Activated T-helper 2 cell treated with anti-CD3 and anti-CD28 coated beads, Interferon-gamma antibody, Interleukin-2, Interleukin-4, amounts not matched to agents 10 μg/mL and 5 μg/mL and 100 μg/mL, durations not matched to agents 14 hours and 24 hours and 36 hours (primary cell): Measurements from ENCODE around the gene PER1. TPM values are rescaled to one million over a fixed set of nuclear protein-coding genes. Genes with fewer than 3 reads are reported as not detected.
A peak's percentile ranks its signal among the peaks of the same experiment; 100 is the strongest.
"Not testable (repeated sequence)": the region's sequence is repeated elsewhere in the genome, so short reads cannot be mapped to it uniquely, and the experiment has no call there.

Source experiments
- DNase-seq: peaks from one replicate; pipeline ENCODE4 v3.0.0; 2021; ENCODE audit warnings: low spot score
- H3K27ac Mint-ChIP-seq: one replicate; pipeline ENCODE4 v1.8.0; 2021; ENCODE audit warnings: mixed read lengths
- H3K27me3 Mint-ChIP-seq: one replicate; pipeline ENCODE4 v1.8.0; 2021; ENCODE audit warnings: low read depth, mixed read lengths
- H3K36me3 Mint-ChIP-seq: one replicate; pipeline ENCODE4 v1.8.0; 2021; ENCODE audit warnings: low read depth, mixed read lengths
- H3K4me1 Mint-ChIP-seq: one replicate; pipeline ENCODE4 v1.8.0; 2021; ENCODE audit warnings: low read depth, mixed read lengths
- H3K4me3 Mint-ChIP-seq: one replicate; pipeline ENCODE4 v1.8.0; 2021; ENCODE audit warnings: low read depth, mild to moderate bottlenecking, moderate library complexity, mixed read lengths
- H3K9me3 Mint-ChIP-seq: one replicate; pipeline ENCODE4 v1.8.0; 2021; ENCODE audit warnings: mixed read lengths
- intact Hi-C: fragments of 100-400 bp; cut with micrococcal nuclease; formaldehyde crosslinking; loops from one replicate; pipeline ENCODE4 v1.15.1; 2023
- total RNA-seq: library from RNA; stranded (reverse); gene quantifications from 2 replicates; pipeline ENCODE4 v1.2.3, GENCODE V29; 2022

Gene PER1
- total RNA-seq, 1 donor from 2014 or later = 43.2 TPM

DNA sequence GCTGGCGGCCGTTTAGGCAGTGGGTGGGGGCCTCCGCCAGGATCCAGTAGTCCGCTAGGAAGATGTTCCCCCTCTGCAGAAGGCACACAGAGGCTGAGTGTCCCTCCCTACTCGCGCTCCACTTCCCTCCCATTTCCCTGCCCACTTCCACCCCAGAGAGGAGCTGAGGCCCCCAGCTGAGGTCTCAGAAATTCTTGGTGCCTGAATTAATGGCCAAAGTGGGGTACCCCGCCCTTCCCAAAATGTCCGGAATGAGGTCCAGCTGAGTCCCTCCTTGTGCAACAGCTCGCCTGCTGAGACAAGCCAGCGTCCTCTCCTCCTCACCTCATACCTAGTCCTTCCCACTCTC, 41.8 kb downstream of the PER1 start:
- no peaks in the 10 kb centered on the region for H3K9me3 Mint-ChIP-seq
- intact Hi-C loops = loop anchor here (2.0 to 10.0 kb wide), 2 partner anchors 18 to 46 kb away; no protein-coding TSS in a partner anchor
- H3K4me1 Mint-ChIP-seq = peaks cover 2% of the 10 kb centered on the region
- H3K27me3 Mint-ChIP-seq = peaks cover 39% of the 10 kb centered on the region
- H3K27ac Mint-ChIP-seq = no peak overlapping the region
- H3K36me3 Mint-ChIP-seq = no peaks in the 10 kb centered on the region
- no peak overlapping the region for H3K4me3 Mint-ChIP-seq
- DNase-seq = no peak

DNA sequence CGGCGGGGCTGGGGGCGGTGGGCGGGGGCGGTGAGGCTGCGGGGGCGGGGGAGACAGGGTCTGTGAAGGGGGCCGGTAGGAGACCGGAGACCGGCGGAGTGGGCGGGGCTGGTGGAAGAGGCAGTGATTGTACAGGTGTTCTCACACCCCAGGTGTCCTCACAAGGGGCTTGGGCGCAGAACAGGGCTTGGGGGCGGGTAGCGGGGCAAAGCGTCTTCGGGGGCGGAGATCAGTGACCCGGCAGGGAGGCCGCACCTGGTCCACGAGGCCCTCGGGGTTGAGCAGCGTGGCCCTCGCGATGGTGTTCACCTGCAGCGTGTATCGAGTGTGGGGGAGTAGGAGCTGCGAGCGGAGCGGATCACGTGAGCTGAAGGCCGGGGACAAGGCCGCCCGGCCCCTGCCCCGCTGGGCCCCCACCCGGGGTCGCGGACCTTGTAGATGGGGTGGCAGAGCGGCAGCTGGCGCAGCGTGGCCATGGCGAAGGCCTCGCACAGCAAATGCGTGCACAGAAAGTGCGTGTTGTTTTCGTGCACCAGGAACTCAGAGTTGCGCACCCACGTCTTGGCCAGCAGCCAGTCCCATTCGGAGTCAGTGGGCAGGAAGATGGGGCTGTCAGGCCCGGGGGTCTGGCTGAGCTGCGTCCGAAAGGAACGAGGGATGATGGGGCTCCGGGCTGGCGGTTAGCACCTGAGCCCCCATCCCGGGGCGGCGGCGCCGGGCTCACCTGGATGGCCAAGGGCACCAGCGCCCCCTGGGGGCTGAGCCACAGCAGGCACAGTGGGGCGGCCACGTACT, 42.3 kb downstream of the PER1 start:
- peak overlapping the region; percentile 23 for H3K4me3 Mint-ChIP-seq
- peaks cover 2% of the 10 kb centered on the region for H3K4me1 Mint-ChIP-seq
- DNase-seq = peak; percentile 64
- no peak overlapping the region for H3K27ac Mint-ChIP-seq
- no peaks in the 10 kb centered on the region for H3K36me3 Mint-ChIP-seq
- H3K9me3 Mint-ChIP-seq = no peaks in the 10 kb centered on the region
- intact Hi-C loops = loop anchor here (2.0 to 10.0 kb wide), 2 partner anchors 17 to 45 kb away; no protein-coding TSS in a partner anchor
- peaks cover 33% of the 10 kb centered on the region for H3K27me3 Mint-ChIP-seq

DNA sequence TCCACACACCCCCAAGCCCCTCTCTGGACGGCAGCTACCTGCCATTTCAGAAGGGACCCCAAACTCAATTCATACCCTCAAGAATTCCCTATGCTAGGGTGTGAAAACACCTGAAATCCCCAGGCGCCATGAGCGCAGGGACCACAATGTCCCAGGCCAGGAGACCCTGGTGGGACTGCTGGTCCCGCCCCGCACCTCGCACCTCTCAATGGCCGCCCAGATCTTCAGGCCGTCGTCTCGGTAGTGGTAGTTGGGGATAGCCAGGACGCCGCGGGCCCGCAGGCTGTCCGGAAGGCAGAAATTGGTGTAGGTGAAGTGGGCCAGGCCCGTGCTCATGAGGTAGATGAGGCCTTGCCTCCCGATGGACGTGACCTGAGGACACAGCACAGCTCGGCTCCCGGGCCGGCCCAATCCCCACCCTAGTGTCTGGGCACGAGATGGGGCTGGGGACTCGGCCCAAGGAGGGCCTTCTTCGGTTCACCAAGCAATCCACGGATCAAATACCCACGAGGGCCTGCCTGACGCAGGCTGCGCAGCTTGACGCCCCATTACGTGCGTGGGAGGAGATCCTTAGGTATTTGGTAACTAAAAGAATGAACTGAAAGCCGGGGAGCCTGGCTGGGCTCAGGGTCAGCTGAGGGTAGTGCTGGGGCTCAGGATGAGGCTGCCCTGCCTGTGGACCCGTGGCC, 43.1 kb downstream of the PER1 start:
- no peaks in the 10 kb centered on the region for H3K36me3 Mint-ChIP-seq
- no peak for DNase-seq
- no peak overlapping the region for H3K27ac Mint-ChIP-seq
- H3K9me3 Mint-ChIP-seq = no peaks in the 10 kb centered on the region
- no peak overlapping the region for H3K4me3 Mint-ChIP-seq
- intact Hi-C loops = no loop called here
- H3K27me3 Mint-ChIP-seq = peaks cover 27% of the 10 kb centered on the region
- peaks cover 2% of the 10 kb centered on the region for H3K4me1 Mint-ChIP-seq

DNA sequence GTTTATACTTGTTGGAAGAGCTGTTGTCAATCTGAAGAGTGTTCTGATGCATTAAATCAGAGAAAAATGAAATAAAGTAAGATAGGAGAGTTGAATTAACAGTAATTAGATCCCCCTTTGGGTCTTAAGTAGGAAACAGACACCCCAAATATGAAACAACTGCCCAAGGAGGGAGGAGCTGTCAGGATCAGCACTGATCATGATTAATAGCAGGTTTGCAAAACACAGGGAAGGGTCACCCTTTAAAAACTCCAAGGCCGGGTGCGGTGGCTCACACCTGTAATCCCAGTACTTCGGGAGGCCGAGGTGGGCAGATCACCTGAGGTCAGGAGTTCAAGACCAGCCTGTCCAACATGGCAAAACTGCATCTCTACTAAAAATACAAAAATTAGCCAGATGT, 45.2 kb downstream of the PER1 start:
- H3K4me3 Mint-ChIP-seq, H3K36me3 Mint-ChIP-seq, H3K9me3 Mint-ChIP-seq, H3K27ac Mint-ChIP-seq, H3K4me1 Mint-ChIP-seq, DNase-seq, intact Hi-C loops: not testable (repeated sequence)
- peaks cover 18% of the 10 kb centered on the region for H3K27me3 Mint-ChIP-seq

DNA sequence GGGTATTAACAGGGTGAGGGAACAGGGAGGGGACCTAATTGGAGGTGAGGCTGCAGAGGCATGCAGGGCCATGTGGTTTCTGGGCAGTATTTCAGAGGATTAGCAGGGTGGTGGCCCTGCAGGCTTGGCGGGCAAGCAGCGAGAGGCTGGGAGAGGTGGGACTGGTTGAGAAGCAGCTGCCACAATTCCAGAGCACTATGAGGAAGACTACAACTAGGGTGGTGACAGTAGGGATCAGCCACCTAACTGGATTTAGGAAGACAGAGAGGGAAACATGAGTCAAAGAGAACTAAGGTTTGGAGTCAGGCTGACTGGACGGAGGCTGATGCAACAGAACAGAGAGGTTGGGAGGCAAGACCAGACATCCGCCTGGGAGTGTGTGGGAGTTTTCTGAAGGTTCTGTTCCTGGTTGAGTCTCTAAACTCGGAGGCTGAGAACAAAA, 46.2 kb downstream of the PER1 start:
- Mint-ChIP-seq H3K27ac (no peak overlapping the region), H3K27me3 (peaks cover 12% of the 10 kb centered on the region), H3K4me1 (peaks cover 2% of the 10 kb centered on the region), H3K4me3 (no peak overlapping the region), H3K9me3 (no peaks in the 10 kb centered on the region), H3K36me3 (no peaks in the 10 kb centered on the region)
- intact Hi-C loops = no loop called here
- DNase-seq = no peak

DNA sequence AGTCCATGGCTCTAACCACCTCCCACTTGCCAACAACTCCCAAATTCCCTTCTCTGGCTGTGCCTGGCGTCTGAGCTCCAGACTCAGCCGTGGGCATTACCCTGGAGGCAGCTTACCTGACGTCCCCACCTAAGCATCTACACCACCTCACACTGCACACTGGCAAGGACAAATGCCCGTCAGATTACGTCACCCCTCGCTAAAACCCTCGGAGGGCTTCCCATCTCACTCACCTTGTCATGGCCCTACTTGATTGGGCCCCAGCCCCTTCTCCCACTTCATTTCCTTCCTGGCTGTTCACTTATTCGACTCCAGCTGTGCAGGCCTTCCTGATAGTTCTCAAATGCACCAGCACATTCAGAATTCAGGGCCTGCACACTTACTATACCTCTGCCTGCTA, 47.3 kb downstream of the PER1 start:
- no peaks in the 10 kb centered on the region for H3K36me3 Mint-ChIP-seq
- H3K4me1 Mint-ChIP-seq = no peaks in the 10 kb centered on the region
- peaks cover 7% of the 10 kb centered on the region for H3K27me3 Mint-ChIP-seq
- no peak for DNase-seq
- H3K9me3 Mint-ChIP-seq = no peaks in the 10 kb centered on the region
- H3K4me3 Mint-ChIP-seq = no peak overlapping the region
- no peak overlapping the region for H3K27ac Mint-ChIP-seq
- intact Hi-C loops = no loop called here

DNA sequence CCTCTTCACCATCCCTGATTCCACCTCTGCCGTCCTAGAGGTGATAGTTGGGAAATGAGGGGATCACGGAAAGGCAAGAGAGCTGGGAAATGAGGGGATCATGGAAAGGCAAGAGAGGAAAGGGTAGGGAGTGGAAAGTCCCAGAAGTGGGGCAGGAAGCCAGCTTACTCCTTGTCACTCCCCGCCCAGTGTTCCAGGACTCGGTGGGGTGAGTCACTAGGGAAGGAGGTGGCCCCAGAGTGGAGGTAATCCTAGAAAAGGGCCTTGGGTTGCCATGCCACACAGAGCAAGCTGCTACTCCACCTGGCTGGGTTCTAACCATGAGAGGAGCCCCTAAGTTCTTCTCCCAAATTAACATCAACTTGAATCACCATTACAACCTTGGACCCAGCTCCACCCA, 48.7 kb downstream of the PER1 start:
- Mint-ChIP-seq H3K36me3 (no peaks in the 10 kb centered on the region), H3K27ac (no peak overlapping the region), H3K4me3 (no peak overlapping the region), H3K9me3 (no peaks in the 10 kb centered on the region), H3K27me3 (peaks cover 7% of the 10 kb centered on the region), H3K4me1 (no peaks in the 10 kb centered on the region)
- intact Hi-C loops = no loop called here
- DNase-seq = no peak

DNA sequence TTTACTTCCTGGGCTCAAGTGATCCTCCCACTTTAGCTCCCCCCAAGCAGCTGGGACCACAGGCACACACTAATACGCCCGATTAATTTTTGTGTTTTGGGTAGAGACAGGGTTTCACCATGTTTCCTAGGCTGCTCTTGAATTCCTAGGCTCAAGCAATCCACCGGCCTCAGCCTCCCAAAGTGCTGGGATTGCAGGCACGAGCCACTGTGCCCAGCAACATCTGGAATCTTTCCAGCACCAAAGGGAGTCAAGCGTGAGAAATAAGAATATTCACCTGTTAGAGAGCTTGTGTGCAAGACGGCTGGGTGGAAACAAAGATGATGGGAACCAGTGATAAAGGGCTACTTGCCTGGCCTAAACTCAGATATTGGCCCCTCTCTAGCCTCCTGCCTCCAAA, 50.5 kb downstream of the PER1 start:
- no peak for DNase-seq
- peaks cover 9% of the 10 kb centered on the region for H3K27me3 Mint-ChIP-seq
- H3K27ac Mint-ChIP-seq = no peak overlapping the region
- H3K9me3 Mint-ChIP-seq = no peaks in the 10 kb centered on the region
- no peaks in the 10 kb centered on the region for H3K36me3 Mint-ChIP-seq
- no peaks in the 10 kb centered on the region for H3K4me1 Mint-ChIP-seq
- no peak overlapping the region for H3K4me3 Mint-ChIP-seq
- intact Hi-C loops = no loop called here

DNA sequence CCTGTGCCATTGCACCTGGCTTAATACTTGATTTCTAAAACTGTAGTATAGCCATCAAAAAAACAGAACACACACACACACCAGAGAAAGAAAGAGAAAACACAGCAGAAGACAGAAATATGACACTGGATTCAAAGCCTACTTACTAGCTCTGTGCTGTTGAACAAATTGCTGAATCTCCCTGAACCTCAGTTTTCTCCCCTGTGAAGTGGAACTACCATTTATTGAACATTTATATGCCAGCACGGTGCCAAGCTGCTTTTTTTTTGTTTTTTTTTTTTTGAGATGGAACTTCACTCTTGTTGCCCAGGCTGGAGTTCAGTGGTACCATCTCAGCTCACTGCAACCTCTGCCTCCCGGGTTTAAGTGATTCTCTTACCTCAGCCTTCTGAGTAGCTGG, 51.4 kb downstream of the PER1 start:
- no peak for DNase-seq
- peaks cover 15% of the 10 kb centered on the region for H3K27me3 Mint-ChIP-seq
- H3K4me3 Mint-ChIP-seq = no peak overlapping the region
- H3K9me3 Mint-ChIP-seq = no peaks in the 10 kb centered on the region
- H3K27ac Mint-ChIP-seq = no peak overlapping the region
- H3K36me3 Mint-ChIP-seq = no peaks in the 10 kb centered on the region
- no peaks in the 10 kb centered on the region for H3K4me1 Mint-ChIP-seq
- intact Hi-C loops = no loop called here

DNA sequence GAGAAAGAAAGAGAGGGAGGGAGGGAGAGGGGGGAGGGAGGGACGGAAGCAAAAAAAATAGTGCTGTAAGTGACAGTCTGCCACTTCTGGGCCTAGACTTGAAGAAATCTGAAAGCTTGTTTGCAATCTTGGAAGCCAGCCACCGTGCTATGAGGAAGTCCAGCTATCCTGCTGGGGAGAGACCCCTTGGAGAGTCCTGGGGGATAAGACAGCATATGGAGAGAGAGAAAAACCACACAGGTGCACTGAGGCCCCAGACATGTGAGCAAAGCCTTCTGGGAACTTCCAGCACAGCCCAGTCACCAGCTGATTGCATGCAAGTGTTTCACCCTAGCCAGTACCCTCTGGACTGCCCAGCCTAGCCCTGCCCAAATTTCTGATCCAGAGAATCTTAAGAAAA, 52.1 kb downstream of the PER1 start:
- H3K4me1 Mint-ChIP-seq = no peaks in the 10 kb centered on the region
- H3K36me3 Mint-ChIP-seq = no peaks in the 10 kb centered on the region
- intact Hi-C loops = no loop called here
- H3K27me3 Mint-ChIP-seq = peaks cover 15% of the 10 kb centered on the region
- no peak for DNase-seq
- no peaks in the 10 kb centered on the region for H3K9me3 Mint-ChIP-seq
- no peak overlapping the region for H3K4me3 Mint-ChIP-seq
- no peak overlapping the region for H3K27ac Mint-ChIP-seq

DNA sequence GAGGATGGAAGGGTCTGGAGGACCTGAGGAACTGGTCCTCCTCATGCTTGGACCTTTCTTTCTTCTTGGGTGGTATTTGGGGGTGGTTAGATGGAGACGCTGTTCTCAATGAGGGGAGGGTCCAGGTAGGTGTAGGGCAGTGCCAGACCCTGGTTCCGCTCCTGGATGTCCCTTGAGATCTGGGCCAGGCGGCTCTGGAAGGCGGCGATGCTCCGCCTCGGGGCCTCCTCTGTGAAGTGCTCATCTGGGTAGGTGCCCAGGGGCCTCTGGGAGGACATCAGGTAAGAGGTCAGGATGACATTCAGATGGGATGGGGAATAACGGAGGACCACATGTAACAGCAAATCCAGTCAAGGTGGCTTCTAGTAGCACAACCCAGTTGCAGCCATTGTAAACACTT, 55.7 kb downstream of the PER1 start:
- Mint-ChIP-seq H3K27ac (no peak overlapping the region), H3K36me3 (no peaks in the 10 kb centered on the region), H3K9me3 (no peaks in the 10 kb centered on the region), H3K4me1 (peaks cover 7% of the 10 kb centered on the region), H3K4me3 (no peak overlapping the region), H3K27me3 (peaks cover 16% of the 10 kb centered on the region)
- no peak for DNase-seq
- intact Hi-C loops = no loop called here

DNA sequence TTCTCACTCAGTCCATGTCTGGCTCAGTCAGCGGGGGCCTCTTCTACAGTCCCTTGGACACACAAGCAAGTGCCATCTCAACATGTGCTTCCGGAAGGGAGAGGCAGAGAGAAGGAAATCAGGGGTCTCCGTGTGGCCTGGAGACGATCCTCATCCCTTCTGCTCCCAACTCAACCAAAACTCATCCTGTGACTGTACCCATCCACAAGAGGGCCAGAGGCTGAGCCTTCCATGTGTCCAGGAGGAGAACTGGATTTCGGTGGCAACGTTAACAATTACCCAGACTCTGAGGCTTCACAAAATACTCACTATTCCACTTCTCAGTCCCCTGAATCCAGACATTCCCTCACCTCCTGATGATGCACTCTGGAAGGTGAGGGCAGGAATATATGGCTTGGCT, 56.8 kb downstream of the PER1 start:
- Mint-ChIP-seq H3K4me3 (no peak overlapping the region), H3K36me3 (no peaks in the 10 kb centered on the region), H3K4me1 (peaks cover 7% of the 10 kb centered on the region), H3K9me3 (no peaks in the 10 kb centered on the region), H3K27ac (no peak overlapping the region), H3K27me3 (peaks cover 21% of the 10 kb centered on the region)
- intact Hi-C loops = no loop called here
- no peak for DNase-seq

DNA sequence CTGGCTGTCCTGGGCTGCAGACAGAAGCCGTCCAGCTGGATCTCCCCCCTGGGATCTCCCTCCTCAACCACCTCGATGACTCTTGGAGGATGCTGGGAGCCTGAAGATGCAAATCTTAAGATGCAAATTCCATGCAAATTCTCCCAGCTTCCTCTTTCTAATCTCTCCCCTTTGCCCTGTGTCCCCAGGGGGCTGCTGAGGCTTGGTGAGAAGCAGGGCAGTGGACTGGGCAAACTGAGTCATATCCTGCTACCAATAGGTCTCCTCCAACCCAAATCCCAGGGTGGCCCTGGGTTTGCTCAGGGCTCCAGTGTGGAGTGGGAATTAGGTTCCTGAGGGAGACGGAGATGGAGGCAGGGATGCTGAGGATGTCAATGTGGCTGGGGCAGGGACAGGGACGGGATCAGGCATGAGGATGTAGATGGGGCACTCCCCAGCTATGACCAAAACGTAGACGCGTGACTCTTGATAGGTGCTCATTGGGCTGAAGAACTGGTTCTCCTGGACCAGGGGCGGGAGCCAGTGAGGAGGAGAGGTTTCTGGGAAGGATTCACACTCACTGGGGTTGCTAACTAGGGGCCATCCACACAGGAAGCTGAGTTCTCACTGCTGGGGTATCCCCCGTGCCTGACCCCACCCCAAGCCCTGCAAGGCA, 61.0 kb downstream of the PER1 start:
- DNase-seq = no peak
- Mint-ChIP-seq H3K4me1 (peaks cover 7% of the 10 kb centered on the region), H3K27ac (no peak overlapping the region), H3K27me3 (peaks cover 23% of the 10 kb centered on the region), H3K4me3 (no peak overlapping the region), H3K36me3 (no peaks in the 10 kb centered on the region), H3K9me3 (no peaks in the 10 kb centered on the region)
- intact Hi-C loops = no loop called here
